Measurements from ENCODE around the gene FXYD7. TPM values are rescaled to one million over a fixed set of nuclear protein-coding genes. Genes with fewer than 3 reads are reported as not detected.
"Not testable (repeated sequence)": the region's sequence is repeated elsewhere in the genome, so short reads cannot be mapped to it uniquely, and the experiment has no call there.

Gene FXYD7
- polyA plus RNA-seq, 3 donors: 0.50 to 1.0 (median 0.57) TPM

- no peak for DNase-seq (ENCODE audit: low read depth in 3 of 3, low spot score in 2 of 3)
These were observed 337 bp upstream of the FXYD7 start for GRCh38 chr19:35142606-35143230.

GRCh38 chr19:35143818-35144217 is 763 bp downstream of the FXYD7 start:
- no peak for DNase-seq (ENCODE audit: low read depth in 3 of 3, low spot score in 2 of 3)

- DNase-seq (ENCODE audit: low read depth in 3 of 3, low spot score in 2 of 3): no peak
These were observed 1.2 kb downstream of the FXYD7 start for GRCh38 chr19:35144259-35144599.

- no peak for DNase-seq (ENCODE audit: low read depth in 3 of 3, low spot score in 2 of 3)
These were observed 1.8 kb downstream of the FXYD7 start for GRCh38 chr19:35144600-35145436.

- no peak for DNase-seq (ENCODE audit: low read depth in 3 of 3, low spot score in 2 of 3)
These were observed 3.8 kb downstream of the FXYD7 start for GRCh38 chr19:35146746-35147459.

GRCh38 chr19:35149463-35149862 is 6.4 kb downstream of the FXYD7 start:
- no peak for DNase-seq (ENCODE audit: low read depth in 3 of 3, low spot score in 2 of 3)

GRCh38 chr19:35150445-35150844 is 7.4 kb downstream of the FXYD7 start:
- DNase-seq (ENCODE audit: low read depth in 3 of 3, low spot score in 2 of 3): no peak

- no peak for DNase-seq (ENCODE audit: low read depth in 3 of 3, low spot score in 2 of 3)
These were observed 8.4 kb downstream of the FXYD7 start for GRCh38 chr19:35151273-35152065.

- DNase-seq (ENCODE audit: low read depth in 3 of 3, low spot score in 2 of 3): not testable (repeated sequence)
These were observed 10.1 kb downstream of the FXYD7 start for GRCh38 chr19:35153129-35153522.

- no peak for DNase-seq (ENCODE audit: low read depth in 3 of 3, low spot score in 2 of 3)
These were observed 10.9 kb downstream of the FXYD7 start for GRCh38 chr19:35153701-35154524.

GRCh38 chr19:35154525-35155406 is 11.7 kb downstream of the FXYD7 start, which contains the start of gene FXYD5:
Gene FXYD5, plus strand, starts transcription at chr19:35154735. Its CDS starts 816 bp downstream, at chr19:35155551.
- DNase-seq (ENCODE audit: low read depth in 3 of 3, low spot score in 2 of 3): no peak

- no peak for DNase-seq (ENCODE audit: low read depth in 3 of 3, low spot score in 2 of 3)
These were observed 12.4 kb downstream of the FXYD7 start for GRCh38 chr19:35155441-35155840.

- no peak for DNase-seq (ENCODE audit: low read depth in 3 of 3, low spot score in 2 of 3)
These were observed 13.1 kb downstream of the FXYD7 start for GRCh38 chr19:35155981-35156672.

GRCh38 chr19:35156673-35157014 is 13.6 kb downstream of the FXYD7 start:
- DNase-seq (ENCODE audit: low read depth in 3 of 3, low spot score in 2 of 3): no peak

GRCh38 chr19:35157431-35157830 is 14.4 kb downstream of the FXYD7 start:
- no peak for DNase-seq (ENCODE audit: low read depth in 3 of 3, low spot score in 2 of 3)

- DNase-seq (ENCODE audit: low read depth in 3 of 3, low spot score in 2 of 3): no peak
These were observed 16.6 kb downstream of the FXYD7 start for GRCh38 chr19:35159606-35160005.

GRCh38 chr19:35160629-35161433 is 17.8 kb downstream of the FXYD7 start:
- no peak for DNase-seq (ENCODE audit: low read depth in 3 of 3, low spot score in 2 of 3)

GRCh38 chr19:35161434-35161743 is 18.3 kb downstream of the FXYD7 start:
- DNase-seq (ENCODE audit: low read depth in 3 of 3, low spot score in 2 of 3): no peak

Data from right renal cortex interstitium (tissue), 3 donors.